HFFc6 (cell line): ENCODE measurements around the gene DENND1A. TPM values are rescaled to one million over a fixed set of nuclear protein-coding genes. Genes with fewer than 3 reads are reported as not detected.

Source experiments
- DNase-seq: peaks from one replicate; pipeline ENCODE4 v3.0.0-alpha.2; 2018
- H3K27ac Mint-ChIP-seq: 2 replicates; pipeline ENCODE4 v1.8.0; 2020; ENCODE audit warnings: mild to moderate bottlenecking, mixed read lengths
- H3K27me3 Mint-ChIP-seq: 2 replicates; pipeline ENCODE4 v1.8.0; 2021; ENCODE audit warnings: mild to moderate bottlenecking, moderate library complexity, mixed read lengths; ENCODE audit not compliant: insufficient read depth
- H3K36me3 Mint-ChIP-seq: 2 replicates; pipeline ENCODE4 v1.8.0; 2021; ENCODE audit warnings: low read depth, mixed read lengths
- H3K4me1 Mint-ChIP-seq: 2 replicates; pipeline ENCODE4 v1.8.0; 2020; ENCODE audit warnings: low read depth, mixed read lengths
- H3K4me3 Mint-ChIP-seq: 2 replicates; pipeline ENCODE4 v1.8.0; 2020; ENCODE audit warnings: mild to moderate bottlenecking, moderate library complexity, mixed read lengths
- H3K9me3 Mint-ChIP-seq: 2 replicates; pipeline ENCODE4 v1.8.0; 2020; ENCODE audit warnings: mild to moderate bottlenecking, mixed read lengths
- CTCF ChIP-seq: fragments of 200-600 bp; sonication (generic); IDR thresholded peaks from 2 replicates; pipeline ENCODE4 v1.5.0; 2021; ENCODE audit warnings: antibody characterized with exemption, mild to moderate bottlenecking
- total RNA-seq, 6 experiments: library from RNA; stranded (reverse); fragmentation: NEBNext Ultra II Directional; extraction: Animal tissue kit (Norgen Biotek cat#: 25700); gene quantifications; 2 replicates in 1 of 6; 3 replicates in 5 of 6; pipeline ENCODE4 v1.2.3, GENCODE V29; 2021

The DENND1A gene
- total RNA-seq, 6 experiments from 2014 or later, result 25.4 to 38.3 (median 30.3) TPM

- Mint-ChIP-seq H3K27ac (no peak overlapping the region), H3K4me1 (peaks cover 6% of the 10 kb centered on the region; the same call in 1 of the 2 replicates), H3K36me3 (no peaks in the 10 kb centered on the region), H3K27me3 (peaks cover 11% of the 10 kb centered on the region), H3K9me3 (no peaks in the 10 kb centered on the region), H3K4me3 (no peak overlapping the region)
- DNase-seq, result no peak
- no peak for TF ChIP-seq CTCF
These were observed 568.0 kb downstream of the DENND1A start for GRCh38 chr9:123361731-123362510.

GRCh38 chr9:123361086-123361730, 568.7 kb downstream of the DENND1A start:
- no peaks in the 10 kb centered on the region for H3K9me3 Mint-ChIP-seq
- DNase-seq, result no peak
- H3K27ac Mint-ChIP-seq, result no peak overlapping the region
- H3K36me3 Mint-ChIP-seq, result no peaks in the 10 kb centered on the region
- no peak overlapping the region for H3K4me3 Mint-ChIP-seq
- no peak for TF ChIP-seq CTCF
- peaks cover 6% of the 10 kb centered on the region; the same call in 1 of the 2 replicates for H3K4me1 Mint-ChIP-seq
- H3K27me3 Mint-ChIP-seq, result peaks cover 16% of the 10 kb centered on the region

- H3K27ac Mint-ChIP-seq, result no peak overlapping the region
- no peak for DNase-seq
These were observed 569.5 kb downstream of the DENND1A start for GRCh38 chr9:123360161-123361085.

GRCh38 chr9:123359546-123359945, 570.4 kb downstream of the DENND1A start:
- Mint-ChIP-seq H3K27ac (no peak overlapping the region), H3K9me3 (no peaks in the 10 kb centered on the region), H3K4me1 (peaks cover 6% of the 10 kb centered on the region; the same call in 1 of the 2 replicates), H3K36me3 (no peaks in the 10 kb centered on the region), H3K27me3 (peaks cover 21% of the 10 kb centered on the region), H3K4me3 (no peak overlapping the region)
- no peak for TF ChIP-seq CTCF
- no peak for DNase-seq

More at GRCh38 chr9:123360161-123361085, 569.5 kb downstream of the DENND1A start:
- Mint-ChIP-seq H3K27me3 (peaks cover 16% of the 10 kb centered on the region), H3K9me3 (no peaks in the 10 kb centered on the region), H3K4me1 (peaks cover 6% of the 10 kb centered on the region; the same call in 1 of the 2 replicates), H3K4me3 (no peak overlapping the region), H3K36me3 (no peaks in the 10 kb centered on the region)
- TF ChIP-seq CTCF, result no peak

- Mint-ChIP-seq H3K9me3 (no peaks in the 10 kb centered on the region), H3K27ac (no peak overlapping the region), H3K36me3 (no peaks in the 10 kb centered on the region), H3K4me3 (no peak overlapping the region), H3K4me1 (peaks cover 3% of the 10 kb centered on the region; the same call in 1 of the 2 replicates), H3K27me3 (peaks cover 21% of the 10 kb centered on the region)
- no peak for DNase-seq
- TF ChIP-seq CTCF, result no peak
These were observed 570.8 kb downstream of the DENND1A start for GRCh38 chr9:123359106-123359505.
